ENCODE results near the gene BSND.
"Not testable (repeated sequence)": the region's sequence is repeated elsewhere in the genome, so short reads cannot be mapped to it uniquely, and the experiment has no call there.

BSND gene

GRCh38 chr1:54998677-54999076, at the start of gene BSND:
Gene BSND (plus strand): TSS chr1:54998933. CDS start chr1:54999187, 254 bp downstream.
- DNase-seq (ENCODE audit: low spot score): no peak

GRCh38 chr1:54949053-54949452, 49.7 kb upstream of the BSND start:
- no peak for DNase-seq (ENCODE audit: low spot score)

- DNase-seq (ENCODE audit: low spot score): no peak
Measured at GRCh38 chr1:54950006-54950368, 48.7 kb upstream of the BSND start.

GRCh38 chr1:54950369-54951163, 48.2 kb upstream of the BSND start:
- DNase-seq (ENCODE audit: low spot score): peak; percentile 82

- DNase-seq (ENCODE audit: low spot score): no peak
Measured at GRCh38 chr1:54951810-54952226, 46.9 kb upstream of the BSND start.

- DNase-seq (ENCODE audit: low spot score): no peak
Measured at GRCh38 chr1:54952950-54953718, 45.6 kb upstream of the BSND start.

DNA sequence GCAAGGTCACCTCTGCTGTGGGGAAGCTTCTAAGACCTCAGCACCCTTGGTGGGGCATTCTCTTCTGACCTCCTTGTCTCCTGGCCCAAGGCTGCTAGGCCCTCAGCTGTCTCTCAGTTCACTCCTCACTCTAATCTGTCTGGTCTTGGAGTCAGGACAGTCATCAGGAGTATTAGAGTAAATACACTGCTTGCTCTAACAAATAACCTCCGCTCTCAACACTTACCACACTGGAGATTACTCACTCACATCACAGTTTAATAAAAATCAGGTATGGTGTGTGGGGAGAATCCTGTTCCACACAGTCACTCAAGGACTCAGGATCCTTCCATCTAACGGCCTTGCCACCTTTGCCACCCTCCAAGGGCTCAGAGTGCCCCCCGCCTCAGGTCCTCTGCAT, 44.9 kb upstream of the BSND start:
- DNase-seq (ENCODE audit: low spot score): no peak

GRCh38 chr1:54955359-54955758, 43.4 kb upstream of the BSND start:
- DNase-seq (ENCODE audit: low spot score): no peak

DNA sequence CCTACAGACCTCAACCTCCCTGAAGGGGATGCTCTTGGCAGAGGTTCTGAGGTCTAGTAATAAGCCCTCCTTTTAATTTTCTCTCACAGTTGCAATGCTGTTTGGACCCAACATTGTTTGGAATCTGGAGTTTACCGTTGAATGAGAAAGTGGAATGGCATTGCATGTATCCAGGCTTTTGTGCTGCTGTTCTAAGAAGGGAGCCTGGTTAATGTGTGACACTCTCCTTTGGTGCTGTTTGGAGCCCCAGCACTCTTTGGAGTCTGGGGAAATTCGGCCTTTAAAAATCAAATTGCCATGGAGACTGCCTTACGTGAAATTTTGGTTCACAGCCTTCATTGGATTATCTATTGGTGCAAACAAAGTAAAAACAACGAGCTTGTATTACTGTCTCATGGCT, 42.0 kb upstream of the BSND start:
- DNase-seq (ENCODE audit: low spot score): no peak

GRCh38 chr1:54959241-54959640, 39.5 kb upstream of the BSND start:
- DNase-seq (ENCODE audit: low spot score): no peak

- DNase-seq (ENCODE audit: low spot score): no peak
Measured at GRCh38 chr1:54962612-54963395, 35.9 kb upstream of the BSND start.

DNA sequence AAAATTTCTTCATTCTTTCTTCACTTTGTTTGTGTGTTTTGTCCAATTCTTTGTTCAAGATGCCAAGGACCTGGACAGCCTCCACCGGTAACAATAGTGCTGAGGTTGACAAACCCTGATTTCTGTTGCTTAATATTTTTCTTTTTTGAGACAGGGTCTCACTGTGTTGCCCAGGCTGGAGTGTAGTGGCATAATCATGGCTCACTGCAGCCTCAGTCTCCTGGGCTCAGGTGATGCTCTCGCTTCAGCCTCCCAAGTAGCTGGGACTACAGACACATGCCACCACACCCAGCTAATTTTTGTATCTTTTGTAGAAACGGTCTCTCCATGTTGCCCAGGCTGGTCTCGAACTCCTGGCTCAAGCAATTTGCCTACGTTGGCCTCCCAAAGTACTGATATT, 34.9 kb upstream of the BSND start:
- DNase-seq (ENCODE audit: low spot score): not testable (repeated sequence)

DNA sequence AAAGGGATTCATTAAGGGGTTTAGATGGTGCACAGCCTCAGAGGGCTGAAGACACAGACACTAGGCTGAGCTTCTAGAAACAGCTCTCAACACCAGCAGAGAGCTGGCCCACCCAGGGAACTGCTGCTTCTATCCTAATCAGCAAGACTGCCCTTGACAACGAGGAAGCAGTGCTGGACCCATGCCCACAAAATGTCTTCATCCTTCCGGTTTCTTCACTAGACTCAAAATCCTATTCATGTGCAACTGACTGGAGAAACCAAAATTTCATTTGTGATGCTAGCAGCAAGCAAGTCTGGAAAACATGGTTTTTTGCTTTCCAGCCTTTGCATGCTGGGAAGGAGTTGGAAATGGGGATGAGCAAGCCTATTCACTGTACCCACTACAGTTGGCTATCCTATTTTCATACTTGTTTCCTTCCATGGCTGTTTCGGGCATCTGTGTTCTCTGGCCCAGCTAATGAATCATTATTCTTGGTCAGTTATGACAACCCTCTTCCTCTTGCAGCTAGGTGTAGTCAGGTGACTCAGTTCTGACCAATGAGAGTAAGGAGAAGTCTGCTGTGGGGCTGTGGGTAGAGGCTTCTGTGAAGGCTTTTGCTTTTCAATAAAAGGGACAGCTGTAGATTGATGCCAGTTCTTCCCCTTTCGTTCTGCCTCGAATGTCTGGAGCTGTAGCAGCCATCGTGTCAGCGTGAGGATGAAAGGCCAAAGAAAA, 33.0 kb upstream of the BSND start:
- no peak for DNase-seq (ENCODE audit: low spot score)

DNA sequence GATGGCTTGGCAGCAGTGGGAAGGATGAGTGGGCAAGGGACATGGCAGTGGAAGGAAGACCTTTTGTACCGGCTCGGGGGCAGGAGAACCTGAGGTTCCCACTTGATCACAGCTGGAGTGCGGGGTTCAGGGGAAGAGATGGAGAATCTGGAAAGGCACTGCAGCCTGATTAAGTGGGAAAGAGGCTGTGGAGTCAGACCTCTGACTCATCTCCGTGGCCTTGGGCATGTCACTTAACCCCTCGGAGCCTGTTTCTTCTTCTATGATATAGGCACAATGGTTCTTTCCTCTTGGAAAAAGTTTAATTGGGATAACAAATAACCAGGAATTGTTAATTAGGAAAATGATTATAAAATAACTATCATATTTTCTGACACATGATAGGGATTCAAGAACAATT, 31.4 kb upstream of the BSND start:
- no peak for DNase-seq (ENCODE audit: low spot score)

DNA sequence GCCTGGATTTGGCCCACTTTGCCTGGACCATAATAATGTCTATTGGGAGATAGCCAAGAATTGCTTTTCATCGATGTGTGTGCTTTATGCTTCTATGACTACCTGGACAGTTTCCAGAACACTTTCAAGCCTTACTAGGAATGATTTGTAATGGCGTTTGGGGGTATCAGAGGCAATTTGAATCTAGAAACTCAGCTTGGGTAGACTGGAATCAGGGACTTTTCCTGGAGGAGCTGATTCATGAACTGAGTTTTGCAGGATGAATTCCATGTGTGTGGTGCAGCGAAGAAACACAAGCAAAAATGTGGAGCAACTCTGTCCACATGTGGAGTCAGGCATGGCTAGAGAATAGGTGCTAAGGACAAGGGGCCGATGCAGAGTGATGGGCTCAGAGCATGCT, 30.2 kb upstream of the BSND start:
- DNase-seq (ENCODE audit: low spot score): no peak

GRCh38 chr1:54969879-54970278, 28.9 kb upstream of the BSND start:
- no peak for DNase-seq (ENCODE audit: low spot score)

GRCh38 chr1:54970901-54971300, 27.8 kb upstream of the BSND start:
- DNase-seq (ENCODE audit: low spot score): no peak

GRCh38 chr1:54971317-54971791, 27.4 kb upstream of the BSND start:
- DNase-seq (ENCODE audit: low spot score): no peak

DNA sequence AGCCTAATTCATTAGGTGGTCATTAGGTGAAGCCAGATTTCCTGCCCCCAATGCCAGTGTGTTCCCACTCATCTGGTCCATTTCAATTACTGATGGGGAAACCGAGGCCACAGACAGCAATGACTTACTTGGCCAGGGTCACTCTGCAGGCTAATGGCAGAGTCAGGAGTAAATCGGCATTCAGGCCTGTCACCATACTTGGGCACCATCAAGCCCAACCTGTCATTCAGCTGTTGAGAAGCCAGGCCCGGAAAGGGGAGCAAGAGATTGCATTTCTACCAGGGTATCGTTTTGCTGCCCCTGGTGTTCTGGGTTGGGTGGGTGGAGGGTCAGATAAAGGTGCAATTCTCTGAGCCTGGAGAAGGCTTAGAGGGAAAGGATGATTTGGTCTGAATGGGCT, 26.3 kb upstream of the BSND start:
- DNase-seq (ENCODE audit: low spot score): no peak

DNA sequence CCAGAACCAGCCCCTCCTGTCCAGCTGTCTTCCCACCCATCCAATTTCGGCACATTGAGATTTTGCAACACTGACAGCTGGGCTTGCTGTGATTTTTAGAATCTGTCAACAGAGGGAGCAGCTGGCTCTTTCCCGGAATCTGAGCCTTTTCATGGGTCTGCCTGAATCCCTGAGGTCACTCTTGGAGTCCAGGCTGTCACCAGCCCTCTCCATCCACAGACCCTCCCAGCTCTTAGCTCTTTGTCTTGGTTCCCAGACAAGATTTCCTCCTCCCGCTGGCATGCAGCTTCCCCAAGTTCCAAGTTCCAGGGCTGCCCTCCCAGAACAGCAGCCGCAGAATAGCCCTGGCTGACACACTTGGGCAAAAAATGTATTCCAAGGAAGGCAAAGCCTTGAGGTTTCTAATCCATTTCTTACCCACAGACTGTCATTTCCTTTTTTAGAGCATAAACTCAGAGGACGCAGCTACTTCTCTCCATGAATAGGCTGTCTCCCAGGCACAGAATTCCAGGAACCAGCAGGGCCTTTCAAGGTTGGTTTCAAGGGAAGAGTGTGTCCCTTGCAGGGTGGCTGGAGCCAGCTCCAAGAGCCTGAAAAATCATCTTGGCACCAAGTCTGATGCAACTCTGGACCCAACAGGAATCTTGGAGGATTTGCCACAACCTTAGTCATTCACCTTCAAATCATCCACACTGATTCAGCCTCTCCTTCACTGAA, 25.4 kb upstream of the BSND start:
- peak; percentile 70 for DNase-seq (ENCODE audit: low spot score)

Measured in hepatic stellate cell (primary cell).